ENCODE measurements around the gene GJB6.

The GJB6 gene

GRCh38 chr13:20227730-20228129 lies 4.4 kb downstream of the GJB6 start:
- no peak for DNase-seq (ENCODE audit: low read depth in 2 of 2)

- DNase-seq (ENCODE audit: low read depth in 2 of 2): no peak
These were observed 4.8 kb downstream of the GJB6 start for GRCh38 chr13:20227288-20227687.

GRCh38 chr13:20222553-20222952 lies 9.6 kb downstream of the GJB6 start:
- no peak for DNase-seq (ENCODE audit: low read depth in 2 of 2)

- no peak for DNase-seq (ENCODE audit: low read depth in 2 of 2)
These were observed 10.3 kb downstream of the GJB6 start for GRCh38 chr13:20221772-20222171.

GRCh38 chr13:20219577-20219976 lies 12.5 kb downstream of the GJB6 start:
- DNase-seq (ENCODE audit: low read depth in 2 of 2): no peak

GRCh38 chr13:20217168-20217567 lies 15.0 kb downstream of the GJB6 start:
- no peak for DNase-seq (ENCODE audit: low read depth in 2 of 2)

GRCh38 chr13:20209948-20210347 lies 22.2 kb downstream of the GJB6 start:
- DNase-seq (ENCODE audit: low read depth in 2 of 2): no peak

- DNase-seq (ENCODE audit: low read depth in 2 of 2): no peak
These were observed 25.4 kb downstream of the GJB6 start for GRCh38 chr13:20206698-20207235.

- no peak for DNase-seq (ENCODE audit: low read depth in 2 of 2)
These were observed 25.9 kb downstream of the GJB6 start for GRCh38 chr13:20206065-20206697.

GRCh38 chr13:20198781-20199180 lies 33.3 kb downstream of the GJB6 start:
- DNase-seq (ENCODE audit: low read depth in 2 of 2): no peak

GRCh38 chr13:20197361-20197834 lies 34.7 kb downstream of the GJB6 start:
- peak; percentile 21 to 32 for DNase-seq (ENCODE audit: low read depth in 2 of 2)

- no peak for DNase-seq (ENCODE audit: low read depth in 2 of 2)
These were observed 36.3 kb downstream of the GJB6 start for GRCh38 chr13:20195801-20196200.

GRCh38 chr13:20193907-20194631 lies 38.0 kb downstream of the GJB6 start:
- DNase-seq (ENCODE audit: low read depth in 2 of 2): no peak

GRCh38 chr13:20193162-20193906 lies 38.8 kb downstream of the GJB6 start:
- DNase-seq (ENCODE audit: low read depth in 2 of 2): no peak

GRCh38 chr13:20192836-20193161 lies 39.3 kb downstream of the GJB6 start, which contains the start of gene GJB2:
Gene GJB2, minus strand, starts transcription at chr13:20192938. Its CDS starts 3,357 bp downstream, at chr13:20189581.
- DNase-seq (ENCODE audit: low read depth in 2 of 2): no peak

- DNase-seq (ENCODE audit: low read depth in 2 of 2): no peak
These were observed 39.8 kb downstream of the GJB6 start for GRCh38 chr13:20192158-20192835.

- DNase-seq (ENCODE audit: low read depth in 2 of 2): no peak
These were observed 40.6 kb downstream of the GJB6 start for GRCh38 chr13:20191311-20192157.

- DNase-seq (ENCODE audit: low read depth in 2 of 2): peak; percentile 51 to 55
These were observed 41.4 kb downstream of the GJB6 start for GRCh38 chr13:20190481-20191310.

- DNase-seq (ENCODE audit: low read depth in 2 of 2): no peak
These were observed 42.0 kb downstream of the GJB6 start for GRCh38 chr13:20190076-20190475.

Data from fibroblast of skin of left quadriceps (primary cell).